Measurements from ENCODE around the gene IGFLR1. TPM values are rescaled to one million over a fixed set of nuclear protein-coding genes. Genes with fewer than 3 reads are reported as not detected.
A peak's percentile ranks its signal among the peaks of the same experiment; 100 is the strongest.

IGFLR1 gene
- total RNA-seq, 1 donor from 2014 or later: 1.9 TPM

- Histone ChIP-seq H3K27me3 (ENCODE audit: control insufficient read depth, insufficient read depth, low read length) (peaks cover 4% of the 10 kb centered on the region), H3K36me3 (ENCODE audit: control insufficient read depth, insufficient read depth, low read length) (no peaks in the 10 kb centered on the region), H3K4me3 (ENCODE audit: low read depth, low read length) (no peak overlapping the region)
- no peak for DNase-seq (ENCODE audit: low read depth)
- TF ChIP-seq CTCF (IDR thresholded peaks at IDR 0.05; ENCODE audit: insufficient read depth, low read length, poor library complexity, severe bottlenecking): no peak
Observed at GRCh38 chr19:35703343-35703742, 38.9 kb downstream of the IGFLR1 start.

GRCh38 chr19:35702223-35703012 is 39.8 kb downstream of the IGFLR1 start:
- no peaks in the 10 kb centered on the region for H3K36me3 ChIP-seq (ENCODE audit: control insufficient read depth, insufficient read depth, low read length)
- peak overlapping the region; percentile 38 for H3K4me3 ChIP-seq (ENCODE audit: low read depth, low read length)
- no peak for TF ChIP-seq CTCF (IDR thresholded peaks at IDR 0.05; ENCODE audit: insufficient read depth, low read length, poor library complexity, severe bottlenecking)
- peaks cover 4% of the 10 kb centered on the region for H3K27me3 ChIP-seq (ENCODE audit: control insufficient read depth, insufficient read depth, low read length)
- DNase-seq (ENCODE audit: low read depth): peak; percentile 93

- Histone ChIP-seq H3K27me3 (ENCODE audit: control insufficient read depth, insufficient read depth, low read length) (no peaks in the 10 kb centered on the region), H3K4me3 (ENCODE audit: low read depth, low read length) (no peak overlapping the region), H3K36me3 (ENCODE audit: control insufficient read depth, insufficient read depth, low read length) (no peaks in the 10 kb centered on the region)
- DNase-seq (ENCODE audit: low read depth): no peak
- TF ChIP-seq CTCF (IDR thresholded peaks at IDR 0.05; ENCODE audit: insufficient read depth, low read length, poor library complexity, severe bottlenecking): no peak
Observed at GRCh38 chr19:35696835-35697234, 45.4 kb downstream of the IGFLR1 start.

GRCh38 chr19:35695895-35696422 is 46.3 kb downstream of the IGFLR1 start:
- Histone ChIP-seq H3K36me3 (ENCODE audit: control insufficient read depth, insufficient read depth, low read length) (no peaks in the 10 kb centered on the region), H3K27me3 (ENCODE audit: control insufficient read depth, insufficient read depth, low read length) (no peaks in the 10 kb centered on the region), H3K4me3 (ENCODE audit: low read depth, low read length) (no peak overlapping the region)
- DNase-seq (ENCODE audit: low read depth): no peak
- TF ChIP-seq CTCF (IDR thresholded peaks at IDR 0.05; ENCODE audit: insufficient read depth, low read length, poor library complexity, severe bottlenecking): no peak

GRCh38 chr19:35693835-35694599 is 48.2 kb downstream of the IGFLR1 start:
- DNase-seq (ENCODE audit: low read depth): no peak
- Histone ChIP-seq H3K36me3 (ENCODE audit: control insufficient read depth, insufficient read depth, low read length) (no peaks in the 10 kb centered on the region), H3K4me3 (ENCODE audit: low read depth, low read length) (no peak overlapping the region), H3K27me3 (ENCODE audit: control insufficient read depth, insufficient read depth, low read length) (no peaks in the 10 kb centered on the region)
- peak; percentile 99 for TF ChIP-seq CTCF (IDR thresholded peaks at IDR 0.05; ENCODE audit: insufficient read depth, low read length, poor library complexity, severe bottlenecking)

Data from kidney epithelial cell (primary cell).